22Rv1 (cell line): ENCODE measurements around the gene RFWD3.

Experiments used
- CTCF ChIP-seq: fragments of 450-650 bp; IDR thresholded peaks from 2 replicates; pipeline ENCODE4 v1.5.1; 2017; ENCODE audit warnings: mild to moderate bottlenecking
- ZFX ChIP-seq: fragments of 450-650 bp; IDR thresholded peaks from 2 replicates; pipeline ENCODE4 v1.6.1; 2017; ENCODE audit warnings: antibody characterized with exemption, borderline replicate concordance

DNA sequence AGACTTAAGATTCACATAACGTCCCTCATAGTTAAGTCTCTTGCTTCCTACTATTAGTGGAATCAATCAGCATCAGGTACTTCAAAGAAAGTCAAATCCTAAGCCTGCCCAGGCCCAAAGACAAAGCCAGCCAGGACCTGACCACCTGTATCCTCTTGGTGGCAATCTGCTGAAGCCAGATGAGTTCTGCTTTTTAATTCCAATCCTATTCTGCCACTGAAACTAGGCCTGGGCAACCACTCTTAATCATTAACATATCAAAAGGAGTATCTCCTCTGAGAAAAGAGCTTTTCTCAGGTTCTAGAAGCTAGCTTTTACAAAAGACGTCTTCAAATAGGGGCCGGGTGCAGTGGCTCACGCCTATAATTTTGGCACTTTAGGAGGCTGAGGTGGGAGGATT is 44.7 kb downstream of the RFWD3 start:
- TF ChIP-seq CTCF (no peak), ZFX (no peak)
